Measurements from ENCODE around the gene TREM1.

TREM1 gene

GRCh38 chr6:41294214-41294872 is 7.9 kb upstream of the TREM1 start:
- DNase-seq, result no peak

- DNase-seq, result no peak
These were observed 5.2 kb upstream of the TREM1 start for GRCh38 chr6:41291717-41292116.

GRCh38 chr6:41289815-41290214 is 3.3 kb upstream of the TREM1 start:
- no peak for DNase-seq

- DNase-seq, result no peak
These were observed 2.3 kb upstream of the TREM1 start for GRCh38 chr6:41288754-41289129.

- peak; percentile 37 for DNase-seq
These were observed 1.7 kb upstream of the TREM1 start for GRCh38 chr6:41288030-41288753.

- no peak for DNase-seq
These were observed 1.8 kb downstream of the TREM1 start for GRCh38 chr6:41284726-41285125.

GRCh38 chr6:41283600-41283999 is 2.9 kb downstream of the TREM1 start:
- no peak for DNase-seq

GRCh38 chr6:41280381-41281057 is 6.0 kb downstream of the TREM1 start:
- no peak for DNase-seq

- peak; percentile 83 for DNase-seq
These were observed 7.6 kb downstream of the TREM1 start for GRCh38 chr6:41278699-41279405.

- no peak for DNase-seq
These were observed 8.9 kb downstream of the TREM1 start for GRCh38 chr6:41277605-41278004.

- DNase-seq, result no peak
These were observed 11.0 kb downstream of the TREM1 start for GRCh38 chr6:41275489-41275888.

GRCh38 chr6:41274256-41274655 is 12.2 kb downstream of the TREM1 start:
- no peak for DNase-seq

- DNase-seq, result no peak
These were observed 12.8 kb downstream of the TREM1 start for GRCh38 chr6:41273714-41274113.

GRCh38 chr6:41272591-41273240 is 13.8 kb downstream of the TREM1 start:
- DNase-seq, result no peak

- no peak for DNase-seq
These were observed 14.5 kb downstream of the TREM1 start for GRCh38 chr6:41271901-41272395.

GRCh38 chr6:41269716-41270115 is 16.8 kb downstream of the TREM1 start:
- no peak for DNase-seq

GRCh38 chr6:41269166-41269565 is 17.3 kb downstream of the TREM1 start:
- DNase-seq, result no peak

GRCh38 chr6:41268478-41268877 is 18.0 kb downstream of the TREM1 start:
- DNase-seq, result no peak

- no peak for DNase-seq
These were observed 19.9 kb downstream of the TREM1 start for GRCh38 chr6:41266541-41266940.

GRCh38 chr6:41263267-41263666 is 23.2 kb downstream of the TREM1 start:
- no peak for DNase-seq

GRCh38 chr6:41262401-41262800 is 24.1 kb downstream of the TREM1 start:
- no peak for DNase-seq

- no peak for DNase-seq
These were observed 28.3 kb downstream of the TREM1 start for GRCh38 chr6:41258196-41258493.
